Kidney epithelial cell (primary cell): ENCODE results near the gene CACTIN. TPM values are rescaled to one million over a fixed set of nuclear protein-coding genes. Genes with fewer than 3 reads are reported as not detected.
"Not testable (repeated sequence)": the region's sequence is repeated elsewhere in the genome, so short reads cannot be mapped to it uniquely, and the experiment has no call there.

Experiments
- DNase-seq: peaks from one replicate; pipeline ENCODE4 v3.0.0-alpha.2; 2010; ENCODE audit warnings: low read depth
- H3K27me3 ChIP-seq: 2 replicates; pipeline ENCODE4 v1.6.0; 2011; ENCODE audit warnings: low read length; ENCODE audit not compliant: control insufficient read depth, insufficient read depth
- H3K36me3 ChIP-seq: 2 replicates; pipeline ENCODE4 v1.5.1; 2011; ENCODE audit warnings: low read length; ENCODE audit not compliant: control insufficient read depth, insufficient read depth
- H3K4me3 ChIP-seq: 2 replicates; pipeline ENCODE4 v1.5.1; 2011; ENCODE audit warnings: low read depth, mild to moderate bottlenecking, control low read depth, low read length
- total RNA-seq: library from RNA; depleted of rRNA; stranded (reverse); fragments of >200 nt; gene quantifications from 2 replicates; pipeline ENCODE4 v1.2.3, GENCODE V29; 2015
- TF ChIP-seq, protein P1 (sequence below): IDR thresholded peaks from 2 replicates; pipeline ENCODE4 v1.5.1; 2011; ENCODE audit warnings: mild to moderate bottlenecking, moderate library complexity, low read length, control low read depth, inconsistent platforms; ENCODE audit not compliant: insufficient read depth, poor library complexity, severe bottlenecking

The CACTIN gene
- total RNA-seq, 1 donor from 2014 or later, result 46.6 TPM

DNA sequence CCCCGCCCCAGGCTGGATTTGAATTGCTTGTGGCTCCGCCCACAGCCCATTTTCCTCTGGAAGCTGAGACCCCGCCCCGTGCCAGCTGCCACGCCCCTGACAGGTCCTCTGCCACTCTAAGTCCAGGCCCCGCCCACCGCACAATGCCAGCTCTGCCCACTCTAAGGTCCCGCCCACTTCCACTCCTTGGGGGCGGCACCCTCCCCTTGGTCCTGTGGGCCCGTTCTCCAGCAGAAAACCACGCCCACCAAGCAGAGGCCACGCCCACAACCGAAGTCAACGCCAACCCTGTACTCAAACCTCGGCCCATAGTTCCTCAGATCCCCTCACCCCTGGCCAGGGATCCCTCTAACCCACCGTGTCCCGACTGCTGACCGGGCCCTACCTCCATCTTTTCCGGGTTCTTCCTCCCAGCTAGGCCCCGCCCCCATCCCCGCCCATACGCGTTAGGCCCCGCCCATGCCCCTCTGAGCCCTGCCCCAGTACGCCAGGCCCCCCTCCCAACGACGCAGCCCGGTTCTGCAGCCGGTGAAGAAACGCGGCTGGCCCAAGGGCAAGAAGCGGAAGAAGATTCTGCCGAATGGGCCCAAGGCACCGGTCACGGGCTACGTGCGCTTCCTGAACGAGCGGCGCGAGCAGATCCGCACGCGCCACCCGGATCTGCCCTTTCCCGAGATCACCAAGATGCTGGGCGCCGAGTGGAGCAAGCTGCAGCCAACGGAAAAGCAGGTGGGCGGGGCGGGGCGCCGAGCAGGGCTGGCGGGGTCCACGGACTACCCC, 52.5 kb downstream of the CACTIN start:
- DNase-seq, result peak; percentile 80
- Histone ChIP-seq H3K4me3 (peak overlapping the region; percentile 77), H3K36me3 (no peaks in the 10 kb centered on the region), H3K27me3 (no peaks in the 10 kb centered on the region)
- TF ChIP-seq, protein P1, sequence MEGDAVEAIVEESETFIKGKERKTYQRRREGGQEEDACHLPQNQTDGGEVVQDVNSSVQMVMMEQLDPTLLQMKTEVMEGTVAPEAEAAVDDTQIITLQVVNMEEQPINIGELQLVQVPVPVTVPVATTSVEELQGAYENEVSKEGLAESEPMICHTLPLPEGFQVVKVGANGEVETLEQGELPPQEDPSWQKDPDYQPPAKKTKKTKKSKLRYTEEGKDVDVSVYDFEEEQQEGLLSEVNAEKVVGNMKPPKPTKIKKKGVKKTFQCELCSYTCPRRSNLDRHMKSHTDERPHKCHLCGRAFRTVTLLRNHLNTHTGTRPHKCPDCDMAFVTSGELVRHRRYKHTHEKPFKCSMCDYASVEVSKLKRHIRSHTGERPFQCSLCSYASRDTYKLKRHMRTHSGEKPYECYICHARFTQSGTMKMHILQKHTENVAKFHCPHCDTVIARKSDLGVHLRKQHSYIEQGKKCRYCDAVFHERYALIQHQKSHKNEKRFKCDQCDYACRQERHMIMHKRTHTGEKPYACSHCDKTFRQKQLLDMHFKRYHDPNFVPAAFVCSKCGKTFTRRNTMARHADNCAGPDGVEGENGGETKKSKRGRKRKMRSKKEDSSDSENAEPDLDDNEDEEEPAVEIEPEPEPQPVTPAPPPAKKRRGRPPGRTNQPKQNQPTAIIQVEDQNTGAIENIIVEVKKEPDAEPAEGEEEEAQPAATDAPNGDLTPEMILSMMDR, result no peak

DNA sequence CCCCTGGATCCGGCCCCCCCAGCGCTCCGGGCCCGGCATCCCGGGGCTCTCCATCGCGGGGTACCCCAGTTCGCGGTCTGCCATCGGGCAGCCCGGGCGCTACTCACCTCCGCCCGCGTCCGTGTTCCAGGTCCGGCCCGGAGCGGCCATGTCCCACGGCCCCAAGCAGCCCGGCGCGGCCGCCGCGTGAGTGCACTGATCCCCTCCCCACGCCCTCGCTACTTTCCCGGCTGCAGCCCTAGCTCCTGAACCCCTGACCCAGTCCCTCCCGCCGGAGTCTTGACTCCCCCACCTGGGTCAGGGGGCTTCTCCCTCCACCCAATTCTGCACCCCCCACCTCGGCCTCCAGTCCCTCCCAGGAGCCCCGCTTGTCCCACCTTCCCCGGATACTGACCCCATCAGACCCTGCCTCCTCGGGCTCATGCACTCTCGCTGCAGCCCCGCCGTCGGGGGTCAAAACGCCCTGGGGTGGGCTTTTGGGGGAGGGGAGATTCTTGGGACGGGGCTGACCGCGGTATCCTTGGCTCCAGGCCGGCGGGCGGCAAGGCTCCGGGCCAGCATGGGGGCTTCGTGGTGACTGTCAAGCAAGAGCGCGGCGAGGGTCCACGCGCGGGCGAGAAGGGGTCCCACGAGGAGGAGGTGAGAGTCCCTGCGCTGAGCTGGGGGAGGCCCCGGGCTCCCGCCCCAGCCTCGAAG, 53.3 kb downstream of the CACTIN start:
- DNase-seq, result no peak
- Histone ChIP-seq H3K36me3 (no peaks in the 10 kb centered on the region), H3K27me3 (no peaks in the 10 kb centered on the region), H3K4me3 (peak overlapping the region; percentile 77)
- TF ChIP-seq, protein P1, result no peak

DNA sequence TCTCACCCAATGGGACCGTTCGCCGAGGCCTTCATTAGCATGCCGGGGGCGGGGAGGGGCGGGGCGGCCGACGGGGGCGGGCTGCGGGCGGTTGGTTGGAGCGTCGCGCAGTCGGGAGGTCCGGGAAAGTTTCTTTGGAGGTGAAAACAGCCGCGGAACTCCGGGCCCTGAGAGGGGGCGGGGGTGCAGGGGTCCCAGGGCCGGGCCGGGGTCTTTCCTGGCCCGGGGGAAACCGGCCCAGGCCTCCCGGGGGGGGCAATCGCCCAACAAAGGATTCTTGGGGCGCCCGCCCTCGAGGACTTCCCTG, 53.8 kb downstream of the CACTIN start, which contains the start of gene HMG20B:
Gene HMG20B (plus strand): TSS at position 90 of the 307 bp plus-strand sequence. CDS start 366 bp downstream, outside the sequence.
- peak within 1 kb of the TSS; percentile 77 for H3K4me3 ChIP-seq
- H3K27me3 ChIP-seq, result no peaks in the 10 kb centered on the region
- TF ChIP-seq, protein P1, result no peak
- no peak for DNase-seq
- H3K36me3 ChIP-seq, result no peaks in the 10 kb centered on the region

DNA sequence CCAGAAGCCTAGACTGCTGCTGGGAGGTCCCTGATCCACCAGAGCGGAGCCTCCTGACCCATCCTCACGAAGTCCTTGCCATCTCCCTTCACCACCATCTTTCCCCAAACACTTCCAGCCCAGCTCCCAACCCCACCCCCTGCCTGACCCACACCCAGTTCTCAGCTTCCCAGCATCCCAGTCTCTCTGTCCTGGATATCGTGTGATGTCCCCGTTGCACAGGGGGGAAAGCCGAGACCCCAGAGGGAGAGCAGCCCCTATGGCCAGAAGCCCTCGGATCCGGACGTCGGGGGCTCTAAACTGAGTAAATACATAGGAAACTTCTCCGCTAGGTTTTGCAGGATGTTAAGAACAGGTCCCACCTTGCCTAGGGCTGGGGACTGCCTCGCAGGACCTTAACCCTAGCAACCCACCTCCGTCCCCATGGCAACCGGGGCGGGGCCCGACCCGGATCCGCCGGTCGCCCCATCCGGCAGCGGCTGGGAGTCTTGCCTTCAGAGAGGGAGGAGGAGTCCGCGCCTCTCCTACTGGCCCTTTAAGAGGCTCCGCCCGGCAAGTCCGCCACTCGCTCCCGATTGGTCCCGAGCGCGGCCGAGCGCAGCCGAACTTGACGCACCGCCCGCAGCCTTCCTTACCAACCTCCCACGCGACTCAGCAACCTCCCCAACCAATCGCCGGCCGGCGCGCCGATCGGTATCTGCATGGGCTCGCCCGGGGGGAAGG, 54.3 kb downstream of the CACTIN start:
- TF ChIP-seq, protein P1, result no peak
- peak overlapping the region; percentile 41 for H3K4me3 ChIP-seq
- peak; percentile 98 for DNase-seq
- H3K27me3 ChIP-seq, result no peaks in the 10 kb centered on the region
- no peaks in the 10 kb centered on the region for H3K36me3 ChIP-seq

DNA sequence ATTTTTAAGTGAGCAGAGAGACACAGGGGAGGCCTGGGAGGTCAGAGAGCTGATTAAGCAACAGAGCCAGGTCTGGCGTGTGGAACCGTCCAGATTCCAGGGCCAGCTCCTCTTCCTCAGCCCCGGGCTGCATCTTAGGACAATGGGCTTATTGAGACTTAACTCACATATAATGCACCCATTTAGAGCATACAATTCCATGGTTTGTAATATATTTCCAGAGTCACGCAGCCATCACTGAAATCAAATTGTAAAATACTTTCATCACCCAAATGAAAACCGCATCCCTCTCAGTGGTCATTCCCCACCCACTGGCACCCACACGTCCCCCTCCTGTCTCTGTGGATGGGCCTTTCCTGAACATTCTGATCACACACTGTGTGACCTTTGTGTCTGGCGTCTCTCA, 56.0 kb downstream of the CACTIN start:
- no peak overlapping the region for H3K4me3 ChIP-seq

DNA sequence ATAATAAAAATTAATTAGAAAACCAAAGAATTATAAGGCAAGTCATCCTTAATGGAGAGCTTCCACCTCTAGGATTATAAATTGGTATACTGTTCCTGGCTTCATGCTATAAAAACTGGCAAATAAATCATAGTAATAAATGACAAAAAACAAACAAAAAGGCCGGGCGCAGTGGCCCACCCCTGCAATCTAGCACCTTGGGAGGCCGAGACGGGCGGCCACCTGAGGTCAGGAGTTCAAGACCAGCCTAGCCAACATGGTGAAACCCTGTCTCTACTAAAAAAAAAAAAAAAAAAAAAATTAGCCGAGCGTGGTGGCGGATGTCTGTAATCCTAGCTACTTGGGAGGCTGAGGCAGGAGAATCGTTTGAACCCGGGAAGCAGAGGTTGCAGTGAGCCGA, 56.5 kb downstream of the CACTIN start:
- not testable (repeated sequence) for H3K4me3 ChIP-seq, DNase-seq, H3K27me3 ChIP-seq, H3K36me3 ChIP-seq

More for the DNA sequence above, 56.0 kb downstream of the CACTIN start:
- TF ChIP-seq, protein P1, result no peak
- Histone ChIP-seq H3K36me3 (no peaks in the 10 kb centered on the region), H3K27me3 (no peaks in the 10 kb centered on the region)
- no peak for DNase-seq
